NCI-H1048 (cell line): Measurements from ENCODE around the gene ZACN.
"Not testable (repeated sequence)": the region's sequence is repeated elsewhere in the genome, so short reads cannot be mapped to it uniquely, and the experiment has no call there.

Experiments used
- DNase-seq: peaks from one replicate; lab custom pipeline; 2025; lab: John Stamatoyannopoulos, UW

The ZACN gene

GRCh38 chr17:76078860-76079534 is at the start of gene ZACN:
ZACN (plus strand) TSS chr17:76079182; CDS start chr17:76079265, 83 bp downstream.
- no peak for DNase-seq

GRCh38 chr17:76032073-76032779 is 46.8 kb upstream of the ZACN start:
- no peak for DNase-seq

- DNase-seq = no peak
Observed at GRCh38 chr17:76032780-76033108, 46.2 kb upstream of the ZACN start.

GRCh38 chr17:76033139-76033538 is 45.8 kb upstream of the ZACN start:
- no peak for DNase-seq

- no peak for DNase-seq
Observed at GRCh38 chr17:76034428-76035350, 44.3 kb upstream of the ZACN start.

GRCh38 chr17:76036497-76037261 is 42.3 kb upstream of the ZACN start:
- no peak for DNase-seq

GRCh38 chr17:76038050-76038449 is 40.9 kb upstream of the ZACN start:
- DNase-seq = no peak

GRCh38 chr17:76039121-76039520 is 39.9 kb upstream of the ZACN start:
- DNase-seq = no peak

- DNase-seq = no peak
Observed at GRCh38 chr17:76040376-76040775, 38.6 kb upstream of the ZACN start.

GRCh38 chr17:76042868-76043267 is 36.1 kb upstream of the ZACN start:
- not testable (repeated sequence) for DNase-seq

- not testable (repeated sequence) for DNase-seq
Observed at GRCh38 chr17:76044475-76045007, 34.4 kb upstream of the ZACN start.

- DNase-seq = no peak
Observed at GRCh38 chr17:76046064-76046463, 32.9 kb upstream of the ZACN start.

- no peak for DNase-seq
Observed at GRCh38 chr17:76048025-76048605, 30.9 kb upstream of the ZACN start.

GRCh38 chr17:76048711-76049110 is 30.3 kb upstream of the ZACN start:
- no peak for DNase-seq

GRCh38 chr17:76049239-76049638 is 29.7 kb upstream of the ZACN start:
- DNase-seq = no peak

GRCh38 chr17:76049836-76050537 is 29.0 kb upstream of the ZACN start:
- DNase-seq = no peak

GRCh38 chr17:76050538-76051467 is 28.2 kb upstream of the ZACN start:
- no peak for DNase-seq

GRCh38 chr17:76051561-76051960 is 27.4 kb upstream of the ZACN start:
- no peak for DNase-seq
